Activated naive CD4-positive, alpha-beta T cell treated with Interleukin-2 at 50 U/mL for 16 hours (primary cell): ENCODE measurements around the gene ATP2A1.
"Not testable (repeated sequence)": the region's sequence is repeated elsewhere in the genome, so short reads cannot be mapped to it uniquely, and the experiment has no call there.

Source experiments
- DNase-seq: peaks from one replicate; pipeline ENCODE4 v3.0.0-alpha.2; 2020

The ATP2A1 gene

DNA sequence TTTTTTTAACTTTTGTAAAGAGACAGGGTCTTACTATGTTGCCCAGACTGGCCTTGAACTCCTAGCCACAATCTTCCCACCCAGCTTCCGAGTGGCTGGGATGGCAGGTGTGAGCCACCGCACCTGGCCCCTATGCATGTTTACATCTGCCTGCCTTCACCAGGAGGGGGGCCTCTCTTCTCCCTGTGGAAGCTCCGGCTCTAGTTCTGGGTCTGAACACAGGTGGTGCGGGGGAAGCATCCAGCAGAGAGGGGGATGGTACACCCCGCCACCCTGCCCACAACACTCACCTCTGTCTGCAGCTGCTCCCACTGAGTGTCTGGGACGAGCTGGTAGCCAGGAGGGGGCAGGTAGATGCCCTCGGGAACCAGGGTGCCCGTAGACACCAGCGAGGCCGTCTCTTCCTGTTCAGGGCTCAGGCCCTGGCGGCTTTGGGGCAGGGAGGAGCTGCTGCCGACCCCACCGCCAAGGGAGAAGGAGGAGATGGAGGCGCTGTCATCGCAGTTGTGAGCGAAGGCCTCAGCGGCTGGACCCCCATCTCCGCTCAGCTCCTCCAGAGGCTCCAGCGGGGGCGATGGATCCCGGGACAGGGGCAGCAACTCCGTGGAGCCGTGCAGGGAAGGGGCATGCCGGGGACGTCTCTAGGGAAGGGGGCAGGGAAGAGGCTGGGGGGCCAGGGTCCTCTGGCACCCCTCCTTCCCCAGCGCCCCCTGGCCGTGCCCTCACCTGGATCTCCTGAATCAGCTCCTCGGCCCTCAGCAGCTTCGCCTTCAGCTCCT, 35.8 kb downstream of the ATP2A1 start:
- no peak for DNase-seq

GRCh38 chr16:28915181-28915580, 36.9 kb downstream of the ATP2A1 start:
- DNase-seq = no peak

GRCh38 chr16:28917095-28917494, 38.8 kb downstream of the ATP2A1 start:
- no peak for DNase-seq

DNA sequence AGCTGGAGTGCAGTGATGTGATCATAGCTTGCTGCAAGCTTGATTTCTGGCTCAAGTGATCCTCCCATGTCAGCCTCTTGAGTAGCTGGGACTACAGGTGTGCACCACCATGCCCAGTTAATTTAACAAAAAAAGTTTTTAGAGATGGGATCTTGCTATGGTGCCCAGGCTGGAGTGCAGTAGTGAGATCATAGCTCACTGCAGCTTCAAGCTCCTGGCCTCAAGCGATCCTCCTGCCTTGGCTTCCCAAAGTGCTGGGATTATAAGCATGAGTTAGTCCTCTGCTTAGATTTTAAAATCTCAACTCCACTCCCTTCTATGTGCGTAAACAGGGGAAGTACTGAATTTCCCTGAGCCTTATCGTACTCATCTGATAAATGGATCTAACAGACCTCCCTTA, 40.4 kb downstream of the ATP2A1 start:
- DNase-seq = no peak

DNA sequence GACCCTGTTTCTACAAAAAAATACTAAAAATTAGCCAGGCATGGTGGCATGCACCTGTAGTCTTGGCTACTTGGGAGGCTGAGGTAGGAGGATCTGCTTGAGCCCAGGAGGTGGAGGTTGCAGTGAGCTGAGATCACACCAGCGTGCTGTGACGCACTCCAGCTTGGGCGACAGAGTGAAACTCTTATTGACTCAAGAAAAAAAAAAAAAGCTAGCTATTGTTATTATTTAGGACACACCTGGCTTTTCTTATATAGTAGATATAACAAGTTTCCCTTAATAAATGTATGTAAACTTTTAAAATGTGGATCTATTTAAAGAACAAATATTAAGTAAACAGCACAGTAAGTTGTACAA, 44.9 kb downstream of the ATP2A1 start:
- DNase-seq = no peak

- DNase-seq = no peak
Measured at GRCh38 chr16:28923652-28924398, 45.5 kb downstream of the ATP2A1 start.

DNA sequence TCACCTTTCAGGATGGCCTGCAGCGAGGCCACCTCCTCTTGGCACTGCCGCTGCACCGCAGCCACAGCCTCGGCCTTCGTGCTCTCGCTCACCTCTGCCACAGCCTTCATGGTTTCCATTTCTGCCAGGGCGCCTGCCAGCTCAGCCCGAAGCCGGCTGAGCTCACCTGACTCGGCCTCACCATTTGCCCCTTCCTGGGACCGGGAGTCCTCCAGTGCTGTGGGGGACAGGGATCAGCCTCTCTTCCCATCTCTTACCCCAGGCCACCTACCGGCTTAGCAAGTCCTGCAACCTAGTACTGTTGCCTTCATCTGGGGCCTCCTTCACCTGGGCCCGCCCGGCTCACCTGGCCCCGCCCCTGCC, 46.1 kb downstream of the ATP2A1 start:
- no peak for DNase-seq

DNA sequence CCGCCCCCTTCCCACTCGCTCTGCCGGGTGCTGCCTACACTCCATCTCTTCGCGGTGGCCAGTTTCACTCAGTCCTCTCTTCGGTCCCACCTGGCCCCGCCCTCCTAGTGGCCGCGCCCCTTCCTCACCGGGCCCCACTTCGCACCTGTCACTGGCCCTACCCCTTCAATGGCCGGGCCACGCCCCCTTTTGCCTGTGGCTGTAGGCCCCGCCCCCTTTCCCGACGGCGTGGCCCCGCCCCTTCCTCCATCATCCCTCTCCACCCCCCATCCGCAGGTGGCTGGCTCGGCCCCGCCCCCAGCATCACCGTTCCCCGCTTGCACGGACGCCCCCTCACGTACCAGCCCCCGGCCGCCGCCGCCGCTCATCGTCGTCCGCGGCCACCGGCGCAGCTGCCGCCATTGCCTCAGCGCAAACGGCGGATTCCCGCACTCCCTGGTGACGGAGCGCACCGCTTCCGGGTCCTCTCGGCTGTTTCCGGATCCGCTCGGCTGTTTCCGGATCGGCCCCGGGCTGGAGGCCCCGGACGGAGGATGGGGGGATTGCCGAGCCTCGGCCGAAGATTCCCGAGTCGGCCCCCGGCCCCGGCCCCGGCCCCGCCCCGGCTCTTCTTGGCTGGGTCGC, 46.6 kb downstream of the ATP2A1 start, which contains the start of gene RABEP2:
RABEP2 (minus strand) TSS at position 477 of the 624 bp plus-strand sequence; CDS start at position 402, 75 bp downstream.
- peak; percentile 96 for DNase-seq

DNA sequence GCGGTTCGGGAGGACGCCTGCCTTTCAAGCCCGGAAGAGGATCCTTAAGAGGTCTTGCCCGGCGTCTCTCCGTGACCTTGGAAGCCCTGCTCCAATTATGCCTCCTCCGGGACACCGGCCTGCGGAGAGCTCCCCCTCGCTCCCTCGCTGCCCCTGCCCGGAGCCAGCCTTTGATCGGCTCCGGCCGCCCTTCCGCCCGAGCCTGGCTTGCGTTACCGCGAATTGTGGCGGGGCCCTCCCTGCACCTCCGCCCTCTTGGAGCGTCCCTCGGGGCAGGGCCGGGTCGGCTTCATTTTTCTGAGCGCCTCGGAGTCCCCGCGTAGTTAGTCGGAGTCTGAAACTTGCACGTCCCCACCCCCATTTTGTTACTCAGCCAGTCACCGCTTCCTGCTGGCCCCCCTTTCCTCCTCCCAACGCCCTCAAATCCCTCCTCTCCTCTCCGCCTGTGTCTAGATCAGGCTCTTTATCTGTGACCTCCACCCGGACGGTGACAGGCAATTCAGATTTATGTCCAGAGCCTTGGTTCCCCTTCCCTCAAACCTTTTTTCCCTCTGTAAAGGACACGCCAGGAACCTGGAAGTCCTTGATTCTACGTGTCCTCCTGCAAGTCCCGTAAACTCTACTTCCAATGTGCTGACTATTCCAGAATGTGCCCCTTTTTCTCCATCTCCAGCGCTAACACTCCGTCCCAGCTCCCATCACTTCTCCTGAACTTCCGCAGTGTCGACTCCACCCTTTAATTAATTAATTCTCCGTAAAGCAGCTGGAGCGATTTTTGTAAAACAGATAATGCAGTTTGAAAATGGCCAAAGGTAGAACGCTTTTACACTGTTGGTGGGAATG, 47.3 kb downstream of the ATP2A1 start:
- DNase-seq = peak; percentile 84

- not testable (repeated sequence) for DNase-seq
Measured at GRCh38 chr16:28926284-28926683, 48.0 kb downstream of the ATP2A1 start.

GRCh38 chr16:28927815-28928214, 49.5 kb downstream of the ATP2A1 start:
- no peak for DNase-seq

GRCh38 chr16:28930203-28930602, 51.9 kb downstream of the ATP2A1 start:
- DNase-seq = no peak

DNA sequence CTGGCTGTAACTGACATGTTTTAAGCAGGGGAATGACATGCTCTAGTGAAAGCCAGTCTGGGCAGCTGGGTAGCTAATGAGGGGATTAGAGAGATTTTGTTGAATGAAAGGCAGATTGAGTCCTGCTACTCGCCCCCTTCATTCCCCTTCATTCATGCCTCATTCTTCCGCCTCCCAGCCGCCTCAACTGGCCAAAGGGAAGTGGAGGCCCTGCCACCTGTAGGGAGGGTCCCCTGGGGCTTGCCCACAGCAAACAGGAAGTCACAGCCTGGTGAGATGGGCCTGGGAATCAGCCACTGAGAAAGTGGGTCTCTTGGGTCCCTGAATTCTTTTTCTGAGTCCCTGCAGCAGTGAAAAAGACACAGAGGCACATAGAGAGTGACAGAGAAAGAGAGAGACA, 52.4 kb downstream of the ATP2A1 start:
- no peak for DNase-seq

GRCh38 chr16:28931801-28932225, 53.5 kb downstream of the ATP2A1 start, which contains the start of gene CD19:
CD19 (plus strand) TSS chr16:28931971; CDS start chr16:28932001, 30 bp downstream.
- DNase-seq = no peak

DNA sequence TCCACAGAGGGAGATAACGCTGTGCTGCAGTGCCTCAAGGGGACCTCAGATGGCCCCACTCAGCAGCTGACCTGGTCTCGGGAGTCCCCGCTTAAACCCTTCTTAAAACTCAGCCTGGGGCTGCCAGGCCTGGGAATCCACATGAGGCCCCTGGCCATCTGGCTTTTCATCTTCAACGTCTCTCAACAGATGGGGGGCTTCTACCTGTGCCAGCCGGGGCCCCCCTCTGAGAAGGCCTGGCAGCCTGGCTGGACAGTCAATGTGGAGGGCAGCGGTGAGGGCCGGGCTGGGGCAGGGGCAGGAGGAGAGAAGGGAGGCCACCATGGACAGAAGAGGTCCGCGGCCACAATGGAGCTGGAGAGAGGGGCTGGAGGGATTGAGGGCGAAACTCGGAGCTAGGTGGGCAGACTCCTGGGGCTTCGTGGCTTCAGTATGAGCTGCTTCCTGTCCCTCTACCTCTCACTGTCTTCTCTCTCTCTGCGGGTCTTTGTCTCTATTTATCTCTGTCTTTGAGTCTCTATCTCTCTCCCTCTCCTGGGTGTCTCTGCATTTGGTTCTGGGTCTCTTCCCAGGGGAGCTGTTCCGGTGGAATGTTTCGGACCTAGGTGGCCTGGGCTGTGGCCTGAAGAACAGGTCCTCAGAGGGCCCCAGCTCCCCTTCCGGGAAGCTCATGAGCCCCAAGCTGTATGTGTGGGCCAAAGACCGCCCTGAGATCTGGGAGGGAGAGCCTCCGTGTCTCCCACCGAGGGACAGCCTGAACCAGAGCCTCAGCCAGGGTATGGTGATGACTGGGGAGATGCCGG, 54.3 kb downstream of the ATP2A1 start:
- no peak for DNase-seq

DNA sequence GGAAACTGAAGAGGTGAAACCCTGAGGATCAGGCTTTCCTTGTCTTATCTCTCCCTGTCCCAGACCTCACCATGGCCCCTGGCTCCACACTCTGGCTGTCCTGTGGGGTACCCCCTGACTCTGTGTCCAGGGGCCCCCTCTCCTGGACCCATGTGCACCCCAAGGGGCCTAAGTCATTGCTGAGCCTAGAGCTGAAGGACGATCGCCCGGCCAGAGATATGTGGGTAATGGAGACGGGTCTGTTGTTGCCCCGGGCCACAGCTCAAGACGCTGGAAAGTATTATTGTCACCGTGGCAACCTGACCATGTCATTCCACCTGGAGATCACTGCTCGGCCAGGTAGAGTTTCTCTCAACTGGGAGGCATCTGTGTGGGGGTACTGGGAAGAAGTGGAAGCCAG, 54.9 kb downstream of the ATP2A1 start:
- DNase-seq = no peak

- no peak for DNase-seq
Measured at GRCh38 chr16:28935346-28935745, 57.1 kb downstream of the ATP2A1 start.

- peak; percentile 83 for DNase-seq
Measured at GRCh38 chr16:28935924-28936783, 57.9 kb downstream of the ATP2A1 start.

GRCh38 chr16:28936784-28937155, 58.5 kb downstream of the ATP2A1 start:
- no peak for DNase-seq

GRCh38 chr16:28937222-28937876, 59.1 kb downstream of the ATP2A1 start:
- DNase-seq = no peak
